Measurements from ENCODE around the gene COL5A1. TPM values are rescaled to one million over a fixed set of nuclear protein-coding genes. Genes with fewer than 3 reads are reported as not detected.

The COL5A1 gene
- total RNA-seq, 1 donor from 2014 or later: 99.6 TPM

DNA sequence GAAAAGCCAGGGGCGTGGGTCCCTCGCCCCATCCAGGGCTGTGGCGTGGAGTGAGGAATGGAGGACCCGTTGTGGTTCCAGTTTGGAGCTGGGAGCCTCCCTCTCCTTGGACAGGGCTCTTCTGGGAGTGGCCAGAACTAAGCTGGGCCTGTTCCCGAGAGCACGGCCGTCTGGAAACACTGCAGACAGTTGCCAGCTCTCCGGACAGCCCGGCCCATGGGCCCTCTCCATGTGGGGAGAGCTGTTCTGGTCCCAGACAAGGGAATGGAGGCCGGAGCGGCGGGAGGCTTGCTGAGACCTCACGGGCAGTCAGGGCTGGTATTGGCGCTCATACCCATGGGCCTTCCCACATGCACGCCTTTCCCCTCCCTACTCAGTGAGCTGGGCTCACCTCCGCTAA lies 193.8 kb downstream of the COL5A1 start:
- Histone ChIP-seq H3K4me1 (no peaks in the 10 kb centered on the region), H3K9me3 (no peaks in the 10 kb centered on the region), H3K27ac (no peak overlapping the region), H3K36me3 (peaks cover 64 to 79% of the 10 kb centered on the region in 2 donors), H3K4me3 (no peak overlapping the region), H3K27me3 (no peaks in the 10 kb centered on the region)
- intact Hi-C loops (cut with DNase I): no loop called here
- TF ChIP-seq CTCF (IDR thresholded peaks at IDR 0.05): no peak
- peak in 1 of 2 donors; percentile 64 for DNase-seq (ENCODE audit: low spot score in 2 of 2)

DNA sequence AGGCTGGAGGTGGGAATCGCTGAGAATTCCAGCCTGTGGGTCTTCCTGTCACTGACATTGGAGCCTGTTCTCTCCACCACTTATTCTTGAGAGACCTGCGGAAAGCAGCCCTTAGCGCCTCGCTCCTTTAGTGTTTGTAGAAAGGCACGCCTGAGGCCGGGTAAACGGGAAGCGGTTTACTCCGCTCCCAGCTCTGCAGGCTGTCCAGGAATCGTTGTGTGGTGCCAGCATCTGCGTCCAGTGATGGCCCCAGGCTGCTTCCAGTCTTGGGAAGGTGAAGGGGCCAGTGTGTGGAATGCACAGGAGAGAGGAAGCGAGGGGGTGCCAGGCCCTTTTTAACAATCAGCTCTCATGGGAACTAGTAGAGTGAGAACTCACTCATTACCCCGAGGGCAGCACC lies 194.4 kb downstream of the COL5A1 start:
- no peak for TF ChIP-seq CTCF (IDR thresholded peaks at IDR 0.05)
- H3K4me1 ChIP-seq: no peaks in the 10 kb centered on the region
- H3K9me3 ChIP-seq: no peaks in the 10 kb centered on the region
- H3K36me3 ChIP-seq: peaks cover 63 to 79% of the 10 kb centered on the region in 2 donors
- H3K27me3 ChIP-seq: no peaks in the 10 kb centered on the region
- intact Hi-C loops (cut with DNase I): no loop called here
- no peak overlapping the region for H3K27ac ChIP-seq
- H3K4me3 ChIP-seq: no peak overlapping the region
- no peak for DNase-seq (ENCODE audit: low spot score in 2 of 2)

GRCh38 chr9:134836406-134836970 lies 194.9 kb downstream of the COL5A1 start:
- no peak overlapping the region for H3K4me3 ChIP-seq
- no peak for DNase-seq (ENCODE audit: low spot score in 2 of 2)
- H3K36me3 ChIP-seq: peaks cover 63 to 79% of the 10 kb centered on the region in 2 donors
- intact Hi-C loops (cut with DNase I): no loop called here
- H3K9me3 ChIP-seq: no peaks in the 10 kb centered on the region
- H3K27me3 ChIP-seq: no peaks in the 10 kb centered on the region
- TF ChIP-seq CTCF (IDR thresholded peaks at IDR 0.05): no peak
- H3K4me1 ChIP-seq: no peaks in the 10 kb centered on the region
- H3K27ac ChIP-seq: no peak overlapping the region

- no peak overlapping the region for H3K4me3 ChIP-seq
- no peaks in the 10 kb centered on the region for H3K9me3 ChIP-seq
- no peak overlapping the region for H3K27ac ChIP-seq
- TF ChIP-seq CTCF (IDR thresholded peaks at IDR 0.05): no peak
- peaks cover 64 to 87% of the 10 kb centered on the region in 2 donors for H3K36me3 ChIP-seq
- no peak for DNase-seq (ENCODE audit: low spot score in 2 of 2)
- H3K4me1 ChIP-seq: no peaks in the 10 kb centered on the region
- intact Hi-C loops (cut with DNase I): no loop called here
- H3K27me3 ChIP-seq: no peaks in the 10 kb centered on the region
These were observed 195.9 kb downstream of the COL5A1 start for GRCh38 chr9:134837529-134837928.

GRCh38 chr9:134838651-134839454 lies 197.2 kb downstream of the COL5A1 start:
- intact Hi-C loops (cut with DNase I): no loop called here

More at GRCh38 chr9:134838651-134839454, 197.2 kb downstream of the COL5A1 start:
- no peak for DNase-seq (ENCODE audit: low spot score in 2 of 2)
- Histone ChIP-seq H3K9me3 (no peaks in the 10 kb centered on the region), H3K4me3 (no peak overlapping the region), H3K27ac (no peak overlapping the region), H3K4me1 (no peaks in the 10 kb centered on the region), H3K36me3 (peaks cover 66 to 83% of the 10 kb centered on the region in 2 donors), H3K27me3 (no peaks in the 10 kb centered on the region)
- no peak for TF ChIP-seq CTCF (IDR thresholded peaks at IDR 0.05)
